H1 (cell line): ENCODE results near the gene DAAM1. TPM values are rescaled to one million over a fixed set of nuclear protein-coding genes. Genes with fewer than 3 reads are reported as not detected.

Experiments used
- CTCF ChIA-PET: fragments of 300-600 bp; sonication (Branson Sonifier 250); formaldehyde crosslinking; loops from one replicate; lab custom pipeline; 2021; ENCODE audit not compliant: partially characterized antibody; lab: Charles Lee
- POLR2A ChIA-PET: fragments of 300-600 bp; sonication (Branson Sonifier 250); formaldehyde crosslinking; loops from one replicate; lab custom pipeline; 2021; ENCODE audit warnings: inconsistent platforms; ENCODE audit not compliant: partially characterized antibody; lab: Charles Lee
- DNase-seq, 2 experiments: peaks; one replicate each; pipeline versions ENCODE4 v3.0.0 to v3.0.0-alpha.2; 2010 to 2022; ENCODE audit warnings: low spot score in 2 of 2, low read depth in 1 of 2, mixed read lengths in 1 of 2
- FAIRE-seq: peaks from 2 replicates; lab custom pipeline; 2011; peaks lifted over from hg19 to GRCh38; lab: Jason Lieb, UNC
- H2AFZ ChIP-seq: 2 replicates; pipeline ENCODE4 v1.8.1; 2012; ENCODE audit warnings: low read length, inconsistent platforms
- H2AK5ac ChIP-seq: 2 replicates; pipeline ENCODE4 v1.6.1; 2013; ENCODE audit warnings: low read depth, low read length
- H2BK120ac ChIP-seq: replicated peaks from 2 replicates; pipeline ENCODE3; 2013; ENCODE audit warnings: low read depth, low read length, inconsistent platforms
- H2BK12ac ChIP-seq: 2 replicates; pipeline ENCODE4 v1.6.1; 2013; ENCODE audit warnings: low read depth, low read length
- H2BK15ac ChIP-seq: 2 replicates; pipeline ENCODE4 v1.6.1; 2013; ENCODE audit warnings: low read length
- H2BK20ac ChIP-seq: 2 replicates; pipeline ENCODE4 v1.6.1; 2013; ENCODE audit warnings: low read length
- H2BK5ac ChIP-seq: 2 replicates; pipeline ENCODE4 v1.6.1; 2013; ENCODE audit warnings: low read depth, low read length
- H3K14ac ChIP-seq: 2 replicates; pipeline ENCODE4 v1.6.1; 2013; ENCODE audit warnings: inconsistent platforms; ENCODE audit not compliant: insufficient read length
- H3K18ac ChIP-seq: 2 replicates; pipeline ENCODE4 v1.6.1; 2013; ENCODE audit warnings: low read length; ENCODE audit errors: extremely low read depth
- H3K23ac ChIP-seq: 2 replicates; pipeline ENCODE4 v1.6.1; 2013; ENCODE audit warnings: inconsistent platforms; ENCODE audit not compliant: insufficient read length
- H3K23me2 ChIP-seq: 2 replicates; pipeline ENCODE4 v1.6.1; 2013; ENCODE audit warnings: low read depth, low read length
- H3K27ac ChIP-seq: 2 replicates; pipeline ENCODE4 v1.6.1; 2011; ENCODE audit warnings: low read depth, low read length, inconsistent platforms
- H3K27me3 ChIP-seq, 4 experiments: replicated peaks in 1 of 4; 1 replicate in 1 of 4; 2 replicates in 3 of 4; pipeline versions ENCODE4 v1.6.1 to v1.8.1; 2011 to 2013; ENCODE audit warnings: low read length in 3 of 4, mild to moderate bottlenecking in 3 of 4, inconsistent platforms in 2 of 4, mixed read lengths in 2 of 4, moderate library complexity in 1 of 4; ENCODE audit not compliant: control insufficient read depth in 3 of 4, insufficient read depth in 3 of 4; ENCODE audit errors: extremely low read depth in 1 of 4
- H3K36me3 ChIP-seq, 4 experiments: 2 replicates each; pipeline versions ENCODE4 v1.6.1 to v1.8.1; 2011 to 2013; ENCODE audit warnings: mild to moderate bottlenecking in 4 of 4, low read length in 3 of 4, moderate library complexity in 2 of 4, control low read depth in 1 of 4, inconsistent platforms in 1 of 4; ENCODE audit not compliant: insufficient read depth in 4 of 4, control insufficient read depth in 2 of 4
- H3K4ac ChIP-seq: replicated peaks from 2 replicates; pipeline ENCODE3; 2013; ENCODE audit warnings: low read length, low read depth, mixed read lengths, inconsistent platforms; ENCODE audit not compliant: insufficient read length
- H3K4me1 ChIP-seq, 4 experiments: replicated peaks in 1 of 4; 1 replicate in 1 of 4; 2 replicates in 3 of 4; pipeline versions ENCODE4 v1.6.1 to v1.8.1; 2011 to 2013; ENCODE audit warnings: low read length in 3 of 4, inconsistent platforms in 2 of 4, mixed read lengths in 1 of 4; ENCODE audit not compliant: insufficient read depth in 4 of 4, control insufficient read depth in 3 of 4
- H3K4me2 ChIP-seq, 2 experiments: 2 replicates each; pipeline versions ENCODE4 v1.6.1 to v1.8.1; 2011 to 2013; ENCODE audit warnings: low read depth in 2 of 2, low read length in 2 of 2, control low read depth in 1 of 2, inconsistent platforms in 1 of 2, mild to moderate bottlenecking in 1 of 2; ENCODE audit not compliant: insufficient read depth in 1 of 2
- H3K4me3 ChIP-seq, 4 experiments: fragments of 200-600, 300-600 bp in 1 of 4; sonication (generic), shearing (Covaris generic), sonication (Bioruptor Twin) in 1 of 4; 2 replicates each; pipeline versions ENCODE4 v1.5.1 to v1.8.1; 2011 to 2016; ENCODE audit warnings: low read length in 4 of 4, low read depth in 3 of 4, control low read depth in 2 of 4, inconsistent platforms in 2 of 4, mild to moderate bottlenecking in 2 of 4, mixed read lengths in 1 of 4, moderate library complexity in 1 of 4; ENCODE audit not compliant: insufficient read depth in 2 of 4; ENCODE audit errors: extremely low read depth in 1 of 4
- H3K56ac ChIP-seq: replicated peaks from 2 replicates; pipeline ENCODE3; 2013; ENCODE audit warnings: low read depth, mild to moderate bottlenecking, mixed read lengths, low read length, inconsistent platforms; ENCODE audit not compliant: insufficient read length
- H3K79me1 ChIP-seq: 2 replicates; pipeline ENCODE4 v1.6.1; 2013; ENCODE audit warnings: low read depth, low read length, control low read depth
- H3K79me2 ChIP-seq, 2 experiments: 2 replicates each; pipeline versions ENCODE4 v1.6.1 to v1.8.1; 2012 to 2013; ENCODE audit warnings: low read length in 2 of 2, mild to moderate bottlenecking in 2 of 2, inconsistent platforms in 1 of 2; ENCODE audit not compliant: insufficient read depth in 2 of 2, control insufficient read depth in 1 of 2
- H3K9ac ChIP-seq, 4 experiments: replicated peaks in 1 of 4; 1 replicate in 1 of 4; 2 replicates in 3 of 4; pipeline versions ENCODE4 v1.6.1 to v1.8.1; 2011 to 2013; ENCODE audit warnings: low read depth in 3 of 4, low read length in 3 of 4, control low read depth in 2 of 4, mild to moderate bottlenecking in 2 of 4, moderate library complexity in 2 of 4, inconsistent platforms in 1 of 4; ENCODE audit errors: extremely low read depth in 1 of 4
- H3K9me3 ChIP-seq, 2 experiments: 2 replicates each; pipeline versions ENCODE4 v1.6.1 to v1.8.1; 2012 to 2013; ENCODE audit warnings: mild to moderate bottlenecking in 2 of 2, moderate library complexity in 2 of 2, control low read depth in 1 of 2, inconsistent platforms in 1 of 2, low read depth in 1 of 2, low read length in 1 of 2, mixed read lengths in 1 of 2; ENCODE audit not compliant: insufficient read depth in 2 of 2
- H4K20me1 ChIP-seq, 2 experiments: replicated peaks in 1 of 2; 2 replicates each; pipeline versions ENCODE3 to v1.8.1; 2011 to 2013; ENCODE audit warnings: inconsistent platforms in 2 of 2, low read length in 2 of 2, mild to moderate bottlenecking in 1 of 2; ENCODE audit not compliant: insufficient read depth in 2 of 2, control insufficient read depth in 1 of 2
- H4K5ac ChIP-seq: 2 replicates; pipeline ENCODE4 v1.6.1; 2013; ENCODE audit warnings: low read length, low read depth, mixed read lengths, inconsistent platforms; ENCODE audit not compliant: insufficient read length
- H4K8ac ChIP-seq: 2 replicates; pipeline ENCODE4 v1.8.0; 2013; ENCODE audit warnings: mild to moderate bottlenecking, moderate library complexity, low read length, inconsistent platforms; ENCODE audit not compliant: insufficient read depth; ENCODE audit errors: extremely low read depth
- H4K91ac ChIP-seq: replicated peaks from 2 replicates; pipeline ENCODE3; 2013; ENCODE audit warnings: low read length, mixed read lengths, inconsistent platforms; ENCODE audit not compliant: insufficient read length
- CHD2 ChIP-seq: IDR thresholded peaks from 2 replicates; pipeline ENCODE4 v1.6.1; 2012; ENCODE audit warnings: low read length, improper control_type of control experiment
- E2F6 ChIP-seq: IDR thresholded peaks from 2 replicates; pipeline ENCODE4 v1.6.1; 2012; ENCODE audit warnings: inconsistent platforms
- EP300 ChIP-seq, 2 experiments: IDR thresholded peaks; 1 replicate in 1 of 2; 2 replicates in 1 of 2; pipeline ENCODE4 v1.6.1; 2011 to 2012; ENCODE audit warnings: low read depth in 2 of 2, low read length in 2 of 2, mild to moderate bottlenecking in 2 of 2, borderline replicate concordance in 1 of 2, inconsistent platforms in 1 of 2, moderate library complexity in 1 of 2
- KDM5A ChIP-seq: fragments of 200-600 bp; IDR thresholded peaks from 2 replicates; pipeline ENCODE4 v1.7.1; 2012; ENCODE audit warnings: mild to moderate bottlenecking, low read length, inconsistent platforms, mixed read lengths
- RAD21 ChIP-seq, 2 experiments: IDR thresholded peaks in 1 of 2; conservative IDR thresholded peaks in 1 of 2; 2 replicates each; pipeline ENCODE4 v1.6.1; 2011; ENCODE audit warnings: low read depth in 2 of 2, low read length in 2 of 2, improper control_type of control experiment in 1 of 2, inconsistent platforms in 1 of 2, mild to moderate bottlenecking in 1 of 2, moderate library complexity in 1 of 2
- RFX5 ChIP-seq: IDR thresholded peaks from 2 replicates; pipeline ENCODE4 v1.6.1; 2011; ENCODE audit warnings: low read depth, low read length, improper control_type of control experiment, borderline replicate concordance
- RNF2 ChIP-seq: fragments of 200-900, 300-1000 bp; sonication (generic); IDR thresholded peaks from 2 replicates; pipeline ENCODE4 v1.7.1; 2016; ENCODE audit warnings: borderline replicate concordance, low read depth, mild to moderate bottlenecking, antibody characterized with exemption, low read length; ENCODE audit not compliant: poor library complexity, severe bottlenecking; ENCODE audit errors: missing control alignments
- SUZ12 ChIP-seq: fragments of 200-600 bp; sonication (generic); IDR thresholded peaks from 2 replicates; pipeline ENCODE4 v1.6.1; 2012; ENCODE audit warnings: mild to moderate bottlenecking, inconsistent platforms, low read length, moderate library complexity, mixed read lengths
- whole genome bisulfite sequencing, 2 experiments: shearing (Covaris generic) in 1 of 2; methylation state at CpG; one replicate each; pipeline versions ENCODE4 v1.1.6 to v1.1.7; 2013 to 2015; ENCODE audit warnings: low lambda C conversion rate in 2 of 2, mixed read lengths in 2 of 2, inconsistent platforms in 1 of 2, low coverage in 1 of 2, missing lambda C conversion rate in 1 of 2; ENCODE audit not compliant: insufficient replicate concordance in 2 of 2, insufficient coverage in 1 of 2, insufficient read length in 1 of 2; ENCODE audit errors: extremely low coverage in 1 of 2, missing lambda C conversion rate in 1 of 2; 5-methylcytosine and 5-hydroxymethylcytosine counted together
- polyA plus RNA-seq, 7 experiments: library from polyadenylated mRNA; depleted of rRNA in 3 of 7; stranded (reverse) in 5 of 7; unstranded in 2 of 7; fragments of >200 nt in 5 of 7; fragments of 200-250 nt in 2 of 7; gene quantifications; 1 replicate in 5 of 7; 2 replicates in 1 of 7; 4 replicates in 1 of 7; pipeline versions ENCODE4 v1.2.1 to v1.2.3, GENCODE V29; 2011 to 2013; ENCODE audit warnings: missing spikeins in 2 of 7, mixed read lengths in 2 of 7
- total RNA-seq: library from RNA; stranded (reverse); fragmentation: NEBNext Ultra II Directional; extraction: Animal tissue kit (Norgen Biotek cat#: 25700); gene quantifications from 2 replicates; pipeline ENCODE4 v1.2.1, GENCODE V29; 2021

The DAAM1 gene
- total and polyA plus RNA-seq, 2 of the 8 experiments (the other 6 are each of a cell fraction or from before 2014, with no cell fraction given): 5.0 to 44.9 TPM

- H4K8ac ChIP-seq: no peak overlapping the region
- no peak overlapping the region for H4K5ac ChIP-seq
- H2BK5ac ChIP-seq: no peak overlapping the region
- no peak for TF ChIP-seq SUZ12
- no peak for TF ChIP-seq RAD21 (IDR thresholded peaks at IDR 0.05 in 1 of 2, conservative IDR thresholded peaks at IDR 0.05 in 1 of 2; ENCODE audit: low read depth in 2 of 2, low read length in 2 of 2)
- TF ChIP-seq RNF2: no peak
- no peak for TF ChIP-seq CHD2
- TF ChIP-seq E2F6: no peak
- no peak for TF ChIP-seq KDM5A
- no peak for TF ChIP-seq RFX5
- no peak for TF ChIP-seq EP300 (IDR thresholded peaks at IDR 0.05; ENCODE audit: borderline replicate concordance in 1 of 2, low read depth in 2 of 2, low read length in 2 of 2)
- TF ChIP-seq, all 59 proteins: peak for 0
- FAIRE-seq (no peak), DNase-seq (no peak)
- H3K27me3 ChIP-seq: no peaks in the 10 kb centered on the region
- H3K23ac ChIP-seq: no peak overlapping the region
- POLR2A ChIA-PET: no interaction called here
- H3K18ac ChIP-seq: no peak overlapping the region
- H4K91ac ChIP-seq: no peak overlapping the region
- no peak overlapping the region for H3K4ac ChIP-seq
- no peak overlapping the region for H2AFZ ChIP-seq
- no peak overlapping the region for H3K56ac ChIP-seq
- no peak overlapping the region for H2BK120ac ChIP-seq
- no peaks in the 10 kb centered on the region for H3K36me3 ChIP-seq
- H3K27ac ChIP-seq: no peak overlapping the region
- peaks cover 0 to 2% (median 0%) of the 10 kb centered on the region in 4 experiments; a peak in 1 of 7 replicates for H3K4me1 ChIP-seq
- H3K79me1 ChIP-seq: no peaks in the 10 kb centered on the region
- H3K79me2 ChIP-seq: no peaks in the 10 kb centered on the region
- no peak overlapping the region for H2BK15ac ChIP-seq
- no peaks in the 10 kb centered on the region for H3K9me3 ChIP-seq
- H2BK20ac ChIP-seq: no peak overlapping the region
- CTCF ChIA-PET: no interaction called here
- WGBS, 2 experiments: 92% methylated on average over 2 of the region's 2 CpGs; no CpG with 5 or more reads in 1 of the 2 experiments
- H2BK12ac ChIP-seq: no peak overlapping the region
- H2AK5ac ChIP-seq: no peak overlapping the region
- H3K23me2 ChIP-seq: no peaks in the 10 kb centered on the region
- H3K4me2 ChIP-seq: no peak overlapping the region
- no peak overlapping the region for H3K4me3 ChIP-seq
- no peak overlapping the region for H3K14ac ChIP-seq
- no peak overlapping the region for H3K9ac ChIP-seq
- H4K20me1 ChIP-seq: no peaks in the 10 kb centered on the region
These were observed 128.9 kb downstream of the DAAM1 start for GRCh38 chr14:59317346-59317745.
